Thoracic aorta (tissue), 2 donors: ENCODE data around the gene ENAH. TPM values are rescaled to one million over a fixed set of nuclear protein-coding genes. Genes with fewer than 3 reads are reported as not detected.

ENCODE experiments used
- ATAC-seq: fragments of 150-250 bp; one replicate; pipeline ENCODE4 v1.8.0; 2017; ENCODE audit warnings: low read depth; ENCODE audit not compliant: insufficient number of reproducible peaks, low FRiP score
- DNase-seq: peaks from one replicate; pipeline ENCODE4 v3.0.0-alpha.2; 2020; ENCODE audit warnings: low spot score
- H3K27ac ChIP-seq, 2 donors: fragments of 200-600 bp; sonication (generic); 1 replicate in 1 of 2; 2 replicates in 1 of 2; pipeline ENCODE4 v1.5.1; 2016; ENCODE audit warnings: mild to moderate bottlenecking in 2 of 2, moderate library complexity in 2 of 2
- H3K27me3 ChIP-seq: fragments of 200-600 bp; sonication (generic); replicated peaks from 2 replicates; pipeline ENCODE4 v1.6.0; 2016; ENCODE audit warnings: mild to moderate bottlenecking; ENCODE audit not compliant: insufficient read depth
- H3K36me3 ChIP-seq: fragments of 200-600 bp; sonication (generic); one replicate; pipeline ENCODE4 v1.5.1; 2016
- H3K4me1 ChIP-seq, 2 donors: fragments of 200-600 bp; sonication (generic); 1 replicate in 1 of 2; 2 replicates in 1 of 2; pipeline versions ENCODE4 v1.5.1 to v1.6.0; 2016; ENCODE audit warnings: low read depth in 2 of 2, mild to moderate bottlenecking in 1 of 2; ENCODE audit not compliant: control insufficient read depth in 1 of 2
- H3K4me3 ChIP-seq: fragments of 200-600 bp; sonication (generic); 2 replicates; pipeline ENCODE4 v1.5.1; 2016; ENCODE audit warnings: mild to moderate bottlenecking
- H3K9me3 ChIP-seq: fragments of 200-600 bp; sonication (generic); 2 replicates; pipeline ENCODE4 v1.5.1; 2016
- total RNA-seq, 2 donors: library from RNA; depleted of rRNA; stranded (reverse); fragments of >200 nt; gene quantifications; one replicate each; pipeline versions ENCODE4 v1.1.0 to v1.2.3, GENCODE V29; 2016
- TF ChIP-seq, protein P1 (sequence below): fragments of 200-600 bp; sonication (generic); IDR thresholded peaks from one replicate; pipeline ENCODE4 v1.5.1; 2019; ENCODE audit warnings: antibody characterized with exemption

Gene ENAH
- total RNA-seq, 2 donors from 2014 or later, result 111 to 119 TPM

DNA sequence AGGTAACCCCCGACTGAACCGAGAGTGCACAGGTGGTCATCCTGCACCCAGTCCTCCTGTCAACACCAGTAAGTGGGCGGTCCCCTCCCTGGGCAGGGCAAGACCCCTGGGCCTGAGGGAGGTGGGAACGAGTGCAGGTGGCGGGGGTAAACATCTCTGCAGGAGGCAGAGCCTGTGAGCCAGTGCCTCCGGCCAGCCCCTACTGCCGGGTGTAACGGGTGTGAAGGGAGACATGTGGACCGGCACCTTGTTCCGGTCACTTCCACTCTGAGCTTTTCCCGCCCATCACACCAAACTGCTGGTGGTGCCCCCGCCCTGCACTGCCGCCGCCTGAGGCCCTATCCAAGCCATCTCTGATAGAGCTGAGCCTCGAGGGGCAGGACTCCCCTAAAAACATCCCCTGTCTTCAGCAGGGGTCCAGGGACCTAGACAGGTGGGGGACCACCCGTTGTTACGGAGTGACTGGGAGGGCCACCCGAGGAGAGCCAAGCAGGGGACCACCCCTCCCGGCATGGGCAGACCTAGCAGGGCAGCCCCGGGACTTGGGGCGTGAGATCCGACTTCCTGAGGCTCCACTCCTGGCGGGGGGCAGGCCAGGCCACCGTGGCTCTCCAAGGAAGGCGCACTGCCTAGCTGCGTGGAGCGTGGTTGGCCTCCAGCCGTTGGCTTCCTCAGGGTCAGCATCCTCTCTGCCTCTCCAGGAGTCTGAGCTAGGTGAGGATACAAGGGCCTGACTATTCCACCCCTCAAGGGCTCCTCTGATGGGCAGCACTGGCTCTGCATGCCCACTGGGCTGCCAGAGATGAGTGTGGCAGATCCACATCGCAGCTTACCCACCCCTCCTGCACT, 181.2 kb downstream of the ENAH start:
- Histone ChIP-seq H3K27me3 (no peaks in the 10 kb centered on the region), H3K9me3 (no peaks in the 10 kb centered on the region), H3K36me3 (no peaks in the 10 kb centered on the region), H3K4me3 (no peak overlapping the region), H3K4me1 (peaks cover 0 to 6% of the 10 kb centered on the region in 2 donors), H3K27ac (no peak overlapping the region)
- TF ChIP-seq, protein P1, sequence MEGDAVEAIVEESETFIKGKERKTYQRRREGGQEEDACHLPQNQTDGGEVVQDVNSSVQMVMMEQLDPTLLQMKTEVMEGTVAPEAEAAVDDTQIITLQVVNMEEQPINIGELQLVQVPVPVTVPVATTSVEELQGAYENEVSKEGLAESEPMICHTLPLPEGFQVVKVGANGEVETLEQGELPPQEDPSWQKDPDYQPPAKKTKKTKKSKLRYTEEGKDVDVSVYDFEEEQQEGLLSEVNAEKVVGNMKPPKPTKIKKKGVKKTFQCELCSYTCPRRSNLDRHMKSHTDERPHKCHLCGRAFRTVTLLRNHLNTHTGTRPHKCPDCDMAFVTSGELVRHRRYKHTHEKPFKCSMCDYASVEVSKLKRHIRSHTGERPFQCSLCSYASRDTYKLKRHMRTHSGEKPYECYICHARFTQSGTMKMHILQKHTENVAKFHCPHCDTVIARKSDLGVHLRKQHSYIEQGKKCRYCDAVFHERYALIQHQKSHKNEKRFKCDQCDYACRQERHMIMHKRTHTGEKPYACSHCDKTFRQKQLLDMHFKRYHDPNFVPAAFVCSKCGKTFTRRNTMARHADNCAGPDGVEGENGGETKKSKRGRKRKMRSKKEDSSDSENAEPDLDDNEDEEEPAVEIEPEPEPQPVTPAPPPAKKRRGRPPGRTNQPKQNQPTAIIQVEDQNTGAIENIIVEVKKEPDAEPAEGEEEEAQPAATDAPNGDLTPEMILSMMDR, result no peak
- DNase-seq, result no peak
- ATAC-seq, result no peak

DNA sequence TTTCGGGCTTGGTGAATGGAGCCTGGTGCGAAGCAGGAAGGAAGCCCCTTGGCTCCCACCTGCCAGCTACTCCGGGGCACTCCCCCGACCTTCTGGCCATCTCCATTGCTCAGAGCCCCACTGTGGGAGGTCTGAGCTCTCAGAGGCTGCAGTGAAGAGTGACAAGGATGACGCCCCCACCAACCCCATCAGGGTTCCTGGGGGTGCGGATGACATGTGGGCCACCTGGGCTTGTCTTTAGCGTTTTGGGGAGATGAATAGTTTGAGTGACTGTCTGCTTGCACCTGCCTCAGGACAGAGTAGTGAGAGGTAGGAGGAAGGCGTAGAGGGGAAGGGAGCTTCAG, 181.8 kb downstream of the ENAH start:
- Histone ChIP-seq H3K4me1 (peaks cover 0 to 6% of the 10 kb centered on the region in 2 donors), H3K27ac (no peak overlapping the region), H3K9me3 (no peaks in the 10 kb centered on the region), H3K27me3 (no peaks in the 10 kb centered on the region), H3K4me3 (no peak overlapping the region), H3K36me3 (no peaks in the 10 kb centered on the region)
- no peak for DNase-seq
- ATAC-seq, result no peak
- TF ChIP-seq, protein P1, result no peak

- DNase-seq (no peak), ATAC-seq (no peak)
- Histone ChIP-seq H3K27ac (no peak overlapping the region), H3K4me1 (peaks cover 0 to 5% of the 10 kb centered on the region in 2 donors), H3K9me3 (no peaks in the 10 kb centered on the region), H3K27me3 (no peaks in the 10 kb centered on the region), H3K4me3 (no peak overlapping the region), H3K36me3 (no peaks in the 10 kb centered on the region)
- TF ChIP-seq, protein P1, result no peak
These were observed 182.5 kb downstream of the ENAH start for GRCh38 chr1:225470211-225471108.

DNA sequence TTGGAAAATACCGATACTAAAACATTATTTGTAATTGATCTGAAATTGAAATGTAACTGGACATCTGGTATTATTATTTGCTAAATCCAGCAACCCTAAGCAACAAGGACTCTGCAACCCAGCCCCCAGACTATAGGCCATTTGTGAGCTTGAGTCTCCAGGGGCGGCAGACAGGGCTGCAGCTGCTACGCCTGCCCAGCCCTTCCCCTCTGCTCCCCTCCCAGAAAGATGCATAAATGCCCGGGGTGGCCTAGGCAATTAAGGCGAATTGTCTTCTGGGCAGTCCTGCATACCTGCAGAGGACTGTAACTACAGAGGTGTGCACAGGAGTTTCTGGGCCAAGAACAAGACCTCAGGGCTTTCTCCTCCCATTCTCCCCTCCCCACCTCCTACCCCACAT, 183.9 kb downstream of the ENAH start:
- Histone ChIP-seq H3K4me3 (no peak overlapping the region), H3K27ac (no peak overlapping the region), H3K27me3 (no peaks in the 10 kb centered on the region), H3K4me1 (no peaks in the 10 kb centered on the region), H3K36me3 (no peaks in the 10 kb centered on the region), H3K9me3 (no peaks in the 10 kb centered on the region)
- ATAC-seq (no peak), DNase-seq (no peak)
- TF ChIP-seq, protein P1, result no peak

DNA sequence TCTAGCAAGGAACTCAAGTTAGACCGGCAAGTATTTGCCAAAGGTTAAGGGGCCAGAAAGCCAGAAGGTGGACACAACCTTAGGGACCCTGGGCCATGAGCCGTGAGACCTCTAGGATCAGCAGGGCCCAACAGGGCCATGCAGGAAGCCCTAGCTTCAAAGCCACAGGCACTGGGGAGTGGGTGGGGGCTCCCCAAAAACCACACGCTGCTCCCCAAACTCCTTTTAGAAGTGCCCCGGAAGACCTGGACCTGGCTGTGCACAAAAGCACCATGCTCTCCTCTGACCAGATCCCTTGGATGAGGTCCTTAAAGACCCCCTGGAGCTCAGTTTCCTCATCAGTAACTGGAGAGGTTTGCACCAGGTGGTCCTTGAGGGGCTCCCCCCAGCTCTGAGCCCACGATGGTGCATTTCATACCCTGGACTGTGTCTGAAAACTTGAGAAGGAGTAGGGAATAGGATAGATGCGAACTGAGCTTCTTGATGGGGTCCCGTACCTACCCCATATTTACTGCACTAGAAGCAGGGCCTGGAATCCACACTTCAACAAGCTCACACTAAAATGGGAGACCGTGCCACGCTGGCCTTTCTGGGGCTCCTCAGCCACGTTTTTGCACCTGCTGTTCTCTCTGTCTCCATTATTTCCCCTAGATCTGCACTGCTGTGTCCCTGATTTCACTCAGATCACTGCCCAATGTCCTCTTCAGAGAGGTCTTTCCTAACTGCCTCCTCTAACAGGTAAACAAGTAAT, 184.5 kb downstream of the ENAH start:
- H3K9me3 ChIP-seq, result no peaks in the 10 kb centered on the region
- no peaks in the 10 kb centered on the region for H3K27me3 ChIP-seq
- no peaks in the 10 kb centered on the region for H3K36me3 ChIP-seq
- no peaks in the 10 kb centered on the region for H3K4me1 ChIP-seq
- H3K4me3 ChIP-seq, result peak overlapping the region; percentile 62
- H3K27ac ChIP-seq, result no peak overlapping the region
- TF ChIP-seq, protein P1, result no peak
- DNase-seq (no peak), ATAC-seq (no peak)
